GM23338 (cell line): ENCODE results near the gene MMAB. TPM values are rescaled to one million over a fixed set of nuclear protein-coding genes. Genes with fewer than 3 reads are reported as not detected.

Experiments used
- ATAC-seq: fragments of 200-7000 bp; cut with Tn5 transposase; 3 replicates; pipeline ENCODE4 v1.9.1; 2020
- DNase-seq: peaks from one replicate; pipeline ENCODE4 v3.0.0-alpha.2; 2015; ENCODE audit warnings: low spot score
- H2AFZ ChIP-seq: fragments of 200-600 bp; sonication (generic); 2 replicates; pipeline ENCODE4 v1.8.0; 2016; ENCODE audit warnings: antibody characterized with exemption, mild to moderate bottlenecking, moderate library complexity
- H3F3A ChIP-seq: fragments of 200-600 bp; sonication (generic); replicated peaks from 2 replicates; pipeline ENCODE4 v1.8.0; 2017; ENCODE audit warnings: antibody characterized with exemption, mixed run types, low read depth
- H3K27ac ChIP-seq: fragments of 200-600 bp; sonication (generic); 2 replicates; pipeline ENCODE4 v1.6.1; 2016; ENCODE audit warnings: low read depth
- H3K27me3 ChIP-seq: fragments of 200-600 bp; sonication (generic); 2 replicates; pipeline ENCODE4 v1.8.0; 2016; ENCODE audit warnings: mild to moderate bottlenecking, mixed run types, moderate library complexity; ENCODE audit not compliant: insufficient read depth
- H3K36me3 ChIP-seq: fragments of 200-600 bp; sonication (generic); 2 replicates; pipeline ENCODE4 v1.8.0; 2016; ENCODE audit warnings: mild to moderate bottlenecking; ENCODE audit not compliant: insufficient read depth
- H3K4me1 ChIP-seq: fragments of 200-600 bp; sonication (generic); 2 replicates; pipeline ENCODE4 v1.8.0; 2016; ENCODE audit warnings: mild to moderate bottlenecking, moderate library complexity; ENCODE audit not compliant: insufficient read depth
- H3K4me2 ChIP-seq: fragments of 200-600 bp; sonication (generic); 2 replicates; pipeline ENCODE4 v1.7.1; 2017; ENCODE audit warnings: mixed run types
- H3K4me3 ChIP-seq: fragments of 200-600 bp; sonication (generic); 2 replicates; pipeline ENCODE4 v1.6.1; 2016; ENCODE audit warnings: mixed run types
- H3K79me2 ChIP-seq: fragments of 200-600 bp; sonication (generic); replicated peaks from 2 replicates; pipeline ENCODE4 v1.8.0; 2017; ENCODE audit warnings: mild to moderate bottlenecking; ENCODE audit not compliant: insufficient read depth
- H3K9me2 ChIP-seq: fragments of 200-600 bp; sonication (generic); 2 replicates; pipeline ENCODE4 v1.8.0; 2017; ENCODE audit not compliant: insufficient read depth
- H4K20me1 ChIP-seq: fragments of 200-600 bp; sonication (generic); replicated peaks from 2 replicates; pipeline ENCODE4 v1.8.0; 2017; ENCODE audit warnings: mild to moderate bottlenecking; ENCODE audit not compliant: insufficient read depth
- H3K27ac Mint-ChIP-seq: 2 replicates; pipeline ENCODE4 v1.8.0; 2020; ENCODE audit warnings: inconsistent platforms, mild to moderate bottlenecking, moderate library complexity, mixed read lengths
- H3K27me3 Mint-ChIP-seq: 3 replicates; pipeline ENCODE4 v1.8.0; 2022; ENCODE audit warnings: low read depth, mild to moderate bottlenecking, moderate library complexity, mixed read lengths, inconsistent platforms; ENCODE audit not compliant: insufficient read depth, poor library complexity
- H3K36me3 Mint-ChIP-seq: 3 replicates; pipeline ENCODE4 v1.8.0; 2021; ENCODE audit warnings: low read depth, mild to moderate bottlenecking, inconsistent platforms, moderate library complexity, mixed read lengths
- H3K4me1 Mint-ChIP-seq: 3 replicates; pipeline ENCODE4 v1.8.0; 2020; ENCODE audit warnings: mild to moderate bottlenecking, inconsistent platforms, mixed read lengths
- H3K4me3 Mint-ChIP-seq: 3 replicates; pipeline ENCODE4 v1.8.0; 2021; ENCODE audit warnings: moderate library complexity, mild to moderate bottlenecking, inconsistent platforms, mixed read lengths
- H3K9me3 Mint-ChIP-seq: 3 replicates; pipeline ENCODE4 v1.8.0; 2020; ENCODE audit warnings: moderate library complexity, mild to moderate bottlenecking, inconsistent platforms, mixed read lengths
- CREB1 ChIP-seq: fragments of 250-450 bp; sonication (Bioruptor Pico); IDR thresholded peaks from 2 replicates; pipeline ENCODE4 v1.5.0; 2020; ENCODE audit warnings: low read depth, mild to moderate bottlenecking, moderate library complexity
- CTCF ChIP-seq, 2 experiments: fragments of 200-600 bp in 1 of 2; sonication (generic) in 1 of 2; conservative IDR thresholded peaks; 2 replicates each; pipeline versions ENCODE4 v1.5.1 to v1.6.1; 2016 to 2017; ENCODE audit warnings: antibody characterized with exemption in 2 of 2, low read depth in 2 of 2, mild to moderate bottlenecking in 2 of 2, moderate library complexity in 1 of 2
- EZH2 ChIP-seq: fragments of 200-600 bp; sonication (generic); IDR thresholded peaks from one replicate; pipeline ENCODE4 v1.8.0; 2017; ENCODE audit warnings: antibody characterized with exemption, mild to moderate bottlenecking, low read depth; ENCODE audit not compliant: unreplicated experiment
- NANOG ChIP-seq: IDR thresholded peaks from 2 replicates; pipeline ENCODE4 v1.6.1; 2016; ENCODE audit warnings: antibody characterized with exemption, borderline replicate concordance
- POLR2AphosphoS5 ChIP-seq: IDR thresholded peaks from 2 replicates; pipeline ENCODE4 v1.6.1; 2016; ENCODE audit warnings: antibody characterized with exemption, low read depth
- STAT1 ChIP-seq: IDR thresholded peaks from one replicate; pipeline ENCODE4 v1.6.1; 2016; ENCODE audit warnings: antibody characterized with exemption; ENCODE audit not compliant: unreplicated experiment
- ZNF331 ChIP-seq: fragments of 250-450 bp; sonication (Bioruptor Pico); IDR thresholded peaks from 2 replicates; pipeline ENCODE4 v1.5.0; 2020; ENCODE audit warnings: low read depth, mild to moderate bottlenecking, moderate library complexity
- polyA plus RNA-seq: library from polyadenylated mRNA; unstranded; fragments of >200 nt; fragmentation: Nextera tagmentation; extraction: Ambion mirVana; gene quantifications from 2 replicates; pipeline ENCODE4 v1.2.1, GENCODE V29; 2016
- total RNA-seq: library from RNA; depleted of rRNA; stranded (reverse); fragments of >200 nt; shearing (Covaris generic); gene quantifications from 2 replicates; pipeline ENCODE4 v1.2.3, GENCODE V29; 2014
- TF ChIP-seq, protein P1 (sequence below): fragments of 250-450 bp; sonication (Bioruptor Pico); IDR thresholded peaks from 2 replicates; pipeline ENCODE4 v1.5.0; 2020; ENCODE audit warnings: mild to moderate bottlenecking, moderate library complexity
- TF ChIP-seq, protein P2 (sequence below): IDR thresholded peaks from 2 replicates; pipeline ENCODE4 v1.6.1; 2016; ENCODE audit warnings: antibody characterized with exemption
- TF ChIP-seq, protein P3 (sequence below): IDR thresholded peaks from one replicate; pipeline ENCODE4 v1.6.1; 2018; ENCODE audit warnings: antibody characterized with exemption; ENCODE audit not compliant: unreplicated experiment

Gene MMAB
- total and polyA plus RNA-seq, 2 experiments from 2014 or later, result 24.7 to 38.5 TPM

DNA sequence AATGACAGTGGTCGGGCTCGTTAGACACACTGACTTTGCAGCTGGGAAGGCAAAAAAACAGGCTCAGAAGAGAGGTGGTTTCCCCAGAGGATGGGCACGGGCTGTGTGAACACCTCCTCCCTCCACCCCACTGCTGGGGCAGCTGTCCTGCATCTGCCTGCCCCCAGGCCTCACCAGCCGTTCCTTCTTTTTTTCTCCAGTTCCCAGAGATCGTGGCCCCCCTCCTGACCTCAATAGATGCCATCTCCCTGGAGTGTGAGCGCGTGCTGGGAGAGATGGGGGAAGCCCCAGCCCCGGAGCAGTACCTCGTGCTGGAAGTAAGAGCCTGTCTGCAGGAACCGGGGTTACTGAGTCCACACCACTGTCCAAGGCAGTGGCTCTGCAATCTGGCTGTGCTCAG, 17.7 kb upstream of the MMAB start:
- no peaks in the 10 kb centered on the region; the same call in 1 of the 2 replicates for H3K36me3 ChIP-seq
- H3K4me3 ChIP-seq, result no peak overlapping the region
- peaks cover 11% of the 10 kb centered on the region for H3K36me3 Mint-ChIP-seq
- DNase-seq, result no peak
- no peaks in the 10 kb centered on the region for H3K79me2 ChIP-seq
- no peaks in the 10 kb centered on the region for H3K9me2 ChIP-seq
- peaks cover 9% of the 10 kb centered on the region for H3K27me3 Mint-ChIP-seq
- no peak overlapping the region for H3K4me3 Mint-ChIP-seq
- no peaks in the 10 kb centered on the region for H3K4me1 Mint-ChIP-seq
- H4K20me1 ChIP-seq, result no peaks in the 10 kb centered on the region
- no peaks in the 10 kb centered on the region for H3K4me1 ChIP-seq
- no peaks in the 10 kb centered on the region for H3F3A ChIP-seq
- TF ChIP-seq, protein P1, sequence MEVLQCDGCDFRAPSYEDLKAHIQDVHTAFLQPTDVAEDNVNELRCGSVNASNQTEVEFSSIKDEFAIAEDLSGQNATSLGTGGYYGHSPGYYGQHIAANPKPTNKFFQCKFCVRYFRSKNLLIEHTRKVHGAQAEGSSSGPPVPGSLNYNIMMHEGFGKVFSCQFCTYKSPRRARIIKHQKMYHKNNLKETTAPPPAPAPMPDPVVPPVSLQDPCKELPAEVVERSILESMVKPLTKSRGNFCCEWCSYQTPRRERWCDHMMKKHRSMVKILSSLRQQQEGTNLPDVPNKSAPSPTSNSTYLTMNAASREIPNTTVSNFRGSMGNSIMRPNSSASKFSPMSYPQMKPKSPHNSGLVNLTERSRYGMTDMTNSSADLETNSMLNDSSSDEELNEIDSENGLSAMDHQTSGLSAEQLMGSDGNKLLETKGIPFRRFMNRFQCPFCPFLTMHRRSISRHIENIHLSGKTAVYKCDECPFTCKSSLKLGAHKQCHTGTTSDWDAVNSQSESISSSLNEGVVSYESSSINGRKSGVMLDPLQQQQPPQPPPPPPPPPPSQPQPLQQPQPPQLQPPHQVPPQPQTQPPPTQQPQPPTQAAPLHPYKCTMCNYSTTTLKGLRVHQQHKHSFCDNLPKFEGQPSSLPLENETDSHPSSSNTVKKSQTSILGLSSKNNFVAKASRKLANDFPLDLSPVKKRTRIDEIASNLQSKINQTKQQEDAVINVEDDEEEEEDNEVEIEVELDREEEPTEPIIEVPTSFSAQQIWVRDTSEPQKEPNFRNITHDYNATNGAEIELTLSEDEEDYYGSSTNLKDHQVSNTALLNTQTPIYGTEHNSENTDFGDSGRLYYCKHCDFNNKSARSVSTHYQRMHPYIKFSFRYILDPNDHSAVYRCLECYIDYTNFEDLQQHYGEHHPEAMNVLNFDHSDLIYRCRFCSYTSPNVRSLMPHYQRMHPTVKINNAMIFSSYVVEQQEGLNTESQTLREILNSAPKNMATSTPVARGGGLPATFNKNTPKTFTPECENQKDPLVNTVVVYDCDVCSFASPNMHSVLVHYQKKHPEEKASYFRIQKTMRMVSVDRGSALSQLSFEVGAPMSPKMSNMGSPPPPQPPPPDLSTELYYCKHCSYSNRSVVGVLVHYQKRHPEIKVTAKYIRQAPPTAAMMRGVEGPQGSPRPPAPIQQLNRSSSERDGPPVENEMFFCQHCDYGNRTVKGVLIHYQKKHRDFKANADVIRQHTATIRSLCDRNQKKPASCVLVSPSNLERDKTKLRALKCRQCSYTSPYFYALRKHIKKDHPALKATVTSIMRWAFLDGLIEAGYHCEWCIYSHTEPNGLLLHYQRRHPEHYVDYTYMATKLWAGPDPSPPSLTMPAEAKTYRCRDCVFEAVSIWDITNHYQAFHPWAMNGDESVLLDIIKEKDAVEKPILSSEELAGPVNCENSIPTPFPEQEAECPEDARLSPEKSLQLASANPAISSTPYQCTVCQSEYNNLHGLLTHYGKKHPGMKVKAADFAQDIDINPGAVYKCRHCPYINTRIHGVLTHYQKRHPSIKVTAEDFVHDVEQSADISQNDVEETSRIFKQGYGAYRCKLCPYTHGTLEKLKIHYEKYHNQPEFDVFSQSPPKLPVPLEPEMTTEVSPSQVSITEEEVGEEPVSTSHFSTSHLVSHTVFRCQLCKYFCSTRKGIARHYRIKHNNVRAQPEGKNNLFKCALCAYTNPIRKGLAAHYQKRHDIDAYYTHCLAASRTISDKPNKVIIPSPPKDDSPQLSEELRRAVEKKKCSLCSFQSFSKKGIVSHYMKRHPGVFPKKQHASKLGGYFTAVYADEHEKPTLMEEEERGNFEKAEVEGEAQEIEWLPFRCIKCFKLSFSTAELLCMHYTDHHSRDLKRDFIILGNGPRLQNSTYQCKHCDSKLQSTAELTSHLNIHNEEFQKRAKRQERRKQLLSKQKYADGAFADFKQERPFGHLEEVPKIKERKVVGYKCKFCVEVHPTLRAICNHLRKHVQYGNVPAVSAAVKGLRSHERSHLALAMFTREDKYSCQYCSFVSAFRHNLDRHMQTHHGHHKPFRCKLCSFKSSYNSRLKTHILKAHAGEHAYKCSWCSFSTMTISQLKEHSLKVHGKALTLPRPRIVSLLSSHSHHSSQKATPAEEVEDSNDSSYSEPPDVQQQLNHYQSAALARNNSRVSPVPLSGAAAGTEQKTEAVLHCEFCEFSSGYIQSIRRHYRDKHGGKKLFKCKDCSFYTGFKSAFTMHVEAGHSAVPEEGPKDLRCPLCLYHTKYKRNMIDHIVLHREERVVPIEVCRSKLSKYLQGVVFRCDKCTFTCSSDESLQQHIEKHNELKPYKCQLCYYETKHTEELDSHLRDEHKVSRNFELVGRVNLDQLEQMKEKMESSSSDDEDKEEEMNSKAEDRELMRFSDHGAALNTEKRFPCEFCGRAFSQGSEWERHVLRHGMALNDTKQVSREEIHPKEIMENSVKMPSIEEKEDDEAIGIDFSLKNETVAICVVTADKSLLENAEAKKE (CRISPR knock-in tag), result no peak
- TF ChIP-seq ZNF331 (no peak), EZH2 (no peak), STAT1 (no peak), CTCF (conservative IDR thresholded peaks at IDR 0.05; ENCODE audit: low read depth in 2 of 2) (no peak), NANOG (no peak), POLR2AphosphoS5 (no peak), CREB1 (CRISPR knock-in tag) (no peak)
- TF ChIP-seq, protein P2, sequence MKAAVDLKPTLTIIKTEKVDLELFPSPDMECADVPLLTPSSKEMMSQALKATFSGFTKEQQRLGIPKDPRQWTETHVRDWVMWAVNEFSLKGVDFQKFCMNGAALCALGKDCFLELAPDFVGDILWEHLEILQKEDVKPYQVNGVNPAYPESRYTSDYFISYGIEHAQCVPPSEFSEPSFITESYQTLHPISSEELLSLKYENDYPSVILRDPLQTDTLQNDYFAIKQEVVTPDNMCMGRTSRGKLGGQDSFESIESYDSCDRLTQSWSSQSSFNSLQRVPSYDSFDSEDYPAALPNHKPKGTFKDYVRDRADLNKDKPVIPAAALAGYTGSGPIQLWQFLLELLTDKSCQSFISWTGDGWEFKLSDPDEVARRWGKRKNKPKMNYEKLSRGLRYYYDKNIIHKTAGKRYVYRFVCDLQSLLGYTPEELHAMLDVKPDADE, result no peak
- TF ChIP-seq, protein P3, sequence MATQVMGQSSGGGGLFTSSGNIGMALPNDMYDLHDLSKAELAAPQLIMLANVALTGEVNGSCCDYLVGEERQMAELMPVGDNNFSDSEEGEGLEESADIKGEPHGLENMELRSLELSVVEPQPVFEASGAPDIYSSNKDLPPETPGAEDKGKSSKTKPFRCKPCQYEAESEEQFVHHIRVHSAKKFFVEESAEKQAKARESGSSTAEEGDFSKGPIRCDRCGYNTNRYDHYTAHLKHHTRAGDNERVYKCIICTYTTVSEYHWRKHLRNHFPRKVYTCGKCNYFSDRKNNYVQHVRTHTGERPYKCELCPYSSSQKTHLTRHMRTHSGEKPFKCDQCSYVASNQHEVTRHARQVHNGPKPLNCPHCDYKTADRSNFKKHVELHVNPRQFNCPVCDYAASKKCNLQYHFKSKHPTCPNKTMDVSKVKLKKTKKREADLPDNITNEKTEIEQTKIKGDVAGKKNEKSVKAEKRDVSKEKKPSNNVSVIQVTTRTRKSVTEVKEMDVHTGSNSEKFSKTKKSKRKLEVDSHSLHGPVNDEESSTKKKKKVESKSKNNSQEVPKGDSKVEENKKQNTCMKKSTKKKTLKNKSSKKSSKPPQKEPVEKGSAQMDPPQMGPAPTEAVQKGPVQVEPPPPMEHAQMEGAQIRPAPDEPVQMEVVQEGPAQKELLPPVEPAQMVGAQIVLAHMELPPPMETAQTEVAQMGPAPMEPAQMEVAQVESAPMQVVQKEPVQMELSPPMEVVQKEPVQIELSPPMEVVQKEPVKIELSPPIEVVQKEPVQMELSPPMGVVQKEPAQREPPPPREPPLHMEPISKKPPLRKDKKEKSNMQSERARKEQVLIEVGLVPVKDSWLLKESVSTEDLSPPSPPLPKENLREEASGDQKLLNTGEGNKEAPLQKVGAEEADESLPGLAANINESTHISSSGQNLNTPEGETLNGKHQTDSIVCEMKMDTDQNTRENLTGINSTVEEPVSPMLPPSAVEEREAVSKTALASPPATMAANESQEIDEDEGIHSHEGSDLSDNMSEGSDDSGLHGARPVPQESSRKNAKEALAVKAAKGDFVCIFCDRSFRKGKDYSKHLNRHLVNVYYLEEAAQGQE, result no peak
- H3K27ac Mint-ChIP-seq, result no peak overlapping the region
- no peaks in the 10 kb centered on the region for H3K27me3 ChIP-seq
- no peak overlapping the region for H3K27ac ChIP-seq
- no peak for ATAC-seq
- H3K4me2 ChIP-seq, result no peak overlapping the region
- no peak overlapping the region for H2AFZ ChIP-seq
- no peaks in the 10 kb centered on the region for H3K9me3 Mint-ChIP-seq
